22Rv1 (cell line): ENCODE results near the gene TOMM70.
A peak's percentile ranks its signal among the peaks of the same experiment; 100 is the strongest.

Source experiments
- H3K27ac ChIP-seq: fragments of 450-650 bp; 2 replicates; pipeline ENCODE4 v1.5.1; 2017
- ZFX ChIP-seq: fragments of 450-650 bp; IDR thresholded peaks from 2 replicates; pipeline ENCODE4 v1.6.1; 2017; ENCODE audit warnings: antibody characterized with exemption, borderline replicate concordance
- TF ChIP-seq, protein P1 (sequence below): fragments of 450-650 bp; IDR thresholded peaks from 2 replicates; pipeline ENCODE4 v1.5.1; 2017; ENCODE audit warnings: mild to moderate bottlenecking

The TOMM70 gene

GRCh38 chr3:100319951-100320350 is 80.9 kb downstream of the TOMM70 start:
- no peak for TF ChIP-seq ZFX
- TF ChIP-seq, protein P1, sequence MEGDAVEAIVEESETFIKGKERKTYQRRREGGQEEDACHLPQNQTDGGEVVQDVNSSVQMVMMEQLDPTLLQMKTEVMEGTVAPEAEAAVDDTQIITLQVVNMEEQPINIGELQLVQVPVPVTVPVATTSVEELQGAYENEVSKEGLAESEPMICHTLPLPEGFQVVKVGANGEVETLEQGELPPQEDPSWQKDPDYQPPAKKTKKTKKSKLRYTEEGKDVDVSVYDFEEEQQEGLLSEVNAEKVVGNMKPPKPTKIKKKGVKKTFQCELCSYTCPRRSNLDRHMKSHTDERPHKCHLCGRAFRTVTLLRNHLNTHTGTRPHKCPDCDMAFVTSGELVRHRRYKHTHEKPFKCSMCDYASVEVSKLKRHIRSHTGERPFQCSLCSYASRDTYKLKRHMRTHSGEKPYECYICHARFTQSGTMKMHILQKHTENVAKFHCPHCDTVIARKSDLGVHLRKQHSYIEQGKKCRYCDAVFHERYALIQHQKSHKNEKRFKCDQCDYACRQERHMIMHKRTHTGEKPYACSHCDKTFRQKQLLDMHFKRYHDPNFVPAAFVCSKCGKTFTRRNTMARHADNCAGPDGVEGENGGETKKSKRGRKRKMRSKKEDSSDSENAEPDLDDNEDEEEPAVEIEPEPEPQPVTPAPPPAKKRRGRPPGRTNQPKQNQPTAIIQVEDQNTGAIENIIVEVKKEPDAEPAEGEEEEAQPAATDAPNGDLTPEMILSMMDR: no peak
- no peak overlapping the region for H3K27ac ChIP-seq

- TF ChIP-seq, protein P1: no peak
- H3K27ac ChIP-seq: no peak overlapping the region; the same call in 1 of the 2 replicates
Measured at GRCh38 chr3:100317912-100318311, 83.0 kb downstream of the TOMM70 start.

DNA sequence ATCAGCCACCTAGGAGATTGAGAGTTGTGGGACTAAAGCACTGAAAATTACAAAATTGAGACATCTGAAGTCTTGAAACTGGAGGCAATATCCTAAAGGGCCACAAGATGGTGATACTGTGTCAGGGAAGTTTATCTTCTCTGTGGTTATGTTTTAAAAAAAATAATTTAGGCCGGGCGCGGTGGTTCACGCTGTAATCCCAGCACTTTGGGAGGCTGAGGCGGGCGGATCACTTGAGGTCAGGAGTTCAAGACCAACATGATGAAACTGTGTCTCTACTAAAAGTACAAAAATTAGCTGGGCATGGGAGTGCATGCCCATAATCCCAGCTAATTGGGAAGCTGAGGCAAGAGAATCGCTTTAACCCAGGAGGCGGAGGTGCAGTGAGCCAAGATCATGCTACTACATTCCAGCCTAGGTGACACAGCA is 84.2 kb downstream of the TOMM70 start:
- TF ChIP-seq, protein P1: peak; percentile 80
- no peak for TF ChIP-seq ZFX
- H3K27ac ChIP-seq: peak overlapping the region; percentile 37
